T-helper 9 cell (primary cell): ENCODE results near the gene JOSD2.
A peak's percentile ranks its signal among the peaks of the same experiment; 100 is the strongest.

Source experiments
- DNase-seq: peaks from one replicate; pipeline ENCODE4 v3.0.0-alpha.2; 2020

JOSD2 gene

GRCh38 chr19:50493171-50493570, 17.8 kb downstream of the JOSD2 start:
- DNase-seq: no peak

GRCh38 chr19:50492303-50493052, 18.5 kb downstream of the JOSD2 start:
- DNase-seq: no peak

GRCh38 chr19:50490991-50491472, 20.0 kb downstream of the JOSD2 start:
- no peak for DNase-seq

- no peak for DNase-seq
Measured at GRCh38 chr19:50490411-50490811, 20.6 kb downstream of the JOSD2 start.

GRCh38 chr19:50489461-50490011, 21.5 kb downstream of the JOSD2 start:
- DNase-seq: no peak

DNA sequence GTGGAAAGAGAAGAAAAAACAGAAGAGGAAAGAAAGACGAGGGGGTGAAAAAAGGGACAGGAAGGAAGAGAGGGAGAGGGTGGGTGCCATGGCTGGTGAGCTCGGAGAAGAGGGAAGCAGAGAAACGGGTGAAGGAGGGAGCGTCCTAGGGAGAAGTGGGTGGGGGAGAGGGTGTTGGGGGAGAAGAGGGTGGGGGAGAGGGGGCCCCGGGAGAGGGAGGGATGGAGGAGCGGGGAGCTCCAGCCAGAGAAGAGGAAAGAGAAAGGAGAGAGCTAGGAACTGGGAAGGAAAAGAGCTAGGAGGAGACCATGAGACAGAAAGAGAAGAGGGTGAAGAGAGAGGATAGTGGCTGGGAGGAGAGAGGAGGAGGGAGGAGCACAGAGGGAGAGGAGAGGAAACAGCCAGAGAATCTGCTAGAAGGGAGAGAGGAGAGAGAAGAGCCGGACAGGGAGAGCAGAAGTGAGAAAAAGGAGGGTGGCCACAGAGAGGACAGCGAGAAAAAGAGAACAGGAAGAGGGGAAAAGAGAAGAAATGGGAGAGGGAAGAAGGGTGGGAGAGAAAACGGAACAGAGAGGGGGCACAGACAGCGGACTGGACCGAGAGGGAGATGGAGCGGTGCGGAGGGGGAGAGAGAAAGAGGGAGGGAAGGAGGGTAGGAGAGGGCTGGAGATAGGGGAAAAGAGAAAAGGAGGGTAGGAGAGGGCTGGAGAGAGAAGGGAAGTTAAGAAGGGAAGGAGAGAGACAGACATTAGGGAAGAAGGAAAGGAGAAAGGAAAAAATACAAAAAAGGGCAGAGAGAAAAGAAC, 22.4 kb downstream of the JOSD2 start:
- DNase-seq: no peak

GRCh38 chr19:50486823-50487515, 24.0 kb downstream of the JOSD2 start:
- DNase-seq: peak; percentile 49

DNA sequence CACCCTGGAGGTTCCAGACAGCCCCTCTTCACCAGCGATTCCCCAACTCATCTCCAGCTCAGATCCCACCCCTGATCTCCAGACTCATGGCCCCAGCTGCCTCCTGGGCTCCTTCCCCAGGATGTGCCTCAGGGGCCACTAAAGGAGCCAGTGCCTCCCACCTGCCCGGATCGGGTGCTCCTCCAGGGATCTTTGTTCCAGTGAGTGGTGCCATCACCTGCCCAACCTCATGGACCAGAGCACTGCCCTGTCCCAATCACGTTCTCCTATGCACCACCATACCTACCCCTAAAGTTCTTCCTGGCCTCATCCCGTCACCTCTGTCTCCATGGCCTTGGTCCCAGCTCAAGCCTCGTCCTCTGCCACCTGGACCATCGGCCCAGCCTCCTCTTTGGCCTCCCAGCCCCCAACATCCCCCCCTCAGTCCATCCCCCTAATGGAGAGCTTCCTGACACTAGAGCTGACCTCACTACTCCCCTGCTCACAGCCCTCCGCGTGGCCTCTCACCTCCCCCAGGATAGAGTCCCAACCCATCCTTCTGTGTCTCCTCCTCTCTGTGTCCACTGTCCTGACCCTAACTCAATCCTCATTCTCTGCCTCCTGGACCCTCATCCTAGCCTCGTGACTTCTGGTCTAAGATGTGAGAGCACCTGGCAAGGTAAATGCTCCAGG, 25.6 kb downstream of the JOSD2 start:
- DNase-seq: no peak

GRCh38 chr19:50482916-50483315, 28.1 kb downstream of the JOSD2 start:
- DNase-seq: no peak

GRCh38 chr19:50482271-50482855, 28.6 kb downstream of the JOSD2 start:
- DNase-seq: no peak

DNA sequence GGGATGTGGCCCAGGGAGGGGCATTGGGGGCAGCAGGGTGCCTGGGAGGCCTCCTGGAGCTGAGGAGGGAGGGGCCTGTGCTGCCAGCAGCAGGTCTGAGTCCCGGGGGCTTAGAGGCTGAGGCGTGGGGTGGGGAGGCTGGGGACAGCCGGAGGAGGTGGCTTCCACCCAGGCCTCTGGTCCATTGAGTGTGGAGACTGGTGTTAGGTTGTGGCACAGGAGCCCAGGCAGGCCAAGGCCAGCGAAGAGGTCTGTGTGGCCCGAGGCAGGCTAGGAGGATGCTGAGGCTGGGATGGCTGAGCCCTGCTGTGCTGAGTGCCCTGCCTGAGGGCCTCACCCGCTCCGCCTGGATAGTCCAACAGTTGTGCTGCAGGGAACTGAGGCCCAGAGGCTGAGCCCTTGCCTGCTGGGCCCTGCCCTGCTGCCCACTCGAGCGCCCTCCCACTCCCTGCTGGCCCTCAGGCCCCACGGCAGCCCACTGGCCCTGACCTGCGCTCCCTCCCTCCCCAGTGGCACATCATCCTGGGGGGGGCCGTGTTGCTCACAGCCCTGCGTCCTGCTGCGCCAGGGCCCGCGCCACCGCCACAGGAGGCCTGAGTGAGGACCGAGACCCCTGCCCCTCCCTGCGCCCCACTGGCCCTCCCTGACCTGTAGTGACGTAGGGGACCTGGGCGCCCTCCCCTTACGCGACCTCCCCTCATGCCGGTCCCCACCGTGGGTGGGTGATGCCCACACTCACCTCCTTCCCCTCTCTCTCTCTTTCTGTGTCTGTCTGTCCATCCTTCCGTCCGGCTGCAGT, 29.4 kb downstream of the JOSD2 start:
- DNase-seq: no peak

- DNase-seq: no peak
Measured at GRCh38 chr19:50480281-50481111, 30.5 kb downstream of the JOSD2 start.

- no peak for DNase-seq
Measured at GRCh38 chr19:50479761-50480251, 31.2 kb downstream of the JOSD2 start.

- no peak for DNase-seq
Measured at GRCh38 chr19:50478901-50479715, 31.9 kb downstream of the JOSD2 start.

- no peak for DNase-seq
Measured at GRCh38 chr19:50477751-50478515, 33.1 kb downstream of the JOSD2 start.

DNA sequence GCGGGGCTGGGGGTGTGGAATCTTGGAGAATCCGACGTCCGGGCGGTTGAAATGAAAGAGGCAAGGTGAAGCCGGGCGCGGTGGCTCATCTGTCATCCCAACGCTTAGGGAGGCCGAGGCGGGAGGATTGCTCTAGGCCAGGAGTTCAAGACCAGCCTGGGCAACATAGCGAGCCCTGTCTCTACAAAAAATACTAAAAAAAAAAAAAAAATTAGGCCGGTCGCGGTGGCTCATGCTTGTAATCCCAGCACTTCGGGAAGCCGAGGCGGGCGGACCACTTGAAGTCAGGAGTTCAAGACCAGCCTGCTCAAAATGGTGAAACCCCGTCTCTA, 34.1 kb downstream of the JOSD2 start:
- no peak for DNase-seq

DNA sequence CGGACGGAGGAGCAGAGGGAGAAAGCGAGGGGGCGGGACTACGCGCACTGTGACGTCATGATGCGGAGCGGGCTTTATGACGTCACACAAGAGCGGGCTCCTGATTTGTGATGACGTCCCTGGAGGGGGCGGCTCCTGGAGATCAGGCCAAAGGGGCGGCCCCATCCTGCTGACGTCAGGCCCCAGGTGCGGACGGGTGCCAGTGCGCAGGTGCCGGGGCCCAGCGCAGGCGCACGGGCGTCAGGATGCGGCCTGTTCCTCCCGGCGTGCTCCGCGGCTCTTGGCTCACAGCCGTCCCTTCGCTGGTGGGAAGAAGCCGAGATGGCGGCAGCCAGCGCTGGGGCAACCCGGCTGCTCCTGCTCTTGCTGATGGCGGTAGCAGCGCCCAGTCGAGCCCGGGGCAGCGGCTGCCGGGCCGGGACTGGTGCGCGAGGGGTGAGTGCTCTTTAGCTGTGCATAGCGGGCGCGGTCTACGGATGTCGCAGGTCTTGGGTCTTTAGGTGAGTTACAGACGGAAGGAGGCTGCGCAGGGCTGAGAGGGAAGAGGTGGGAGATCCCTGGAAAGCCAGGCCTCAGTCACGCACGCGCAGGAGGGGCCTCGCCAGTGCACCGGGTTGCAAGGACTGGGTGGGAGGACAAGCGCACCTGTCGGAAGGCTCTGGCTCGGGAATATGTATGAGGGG, 34.6 kb downstream of the JOSD2 start, which contains the start of the genes EMC10 and GARIN5A:
TSS of gene EMC10 (plus strand) at position 284 of the 683 bp plus-strand sequence. CDS start at position 322, 38 bp downstream.
TSS of gene GARIN5A (minus strand) at position 625 of the 683 bp plus-strand sequence. CDS start at position 165, 460 bp downstream.
- peak; percentile 84 for DNase-seq
